K562 treated with DMSO at 1 percent for 4 hours (cell line): ENCODE results near the gene PLSCR1. TPM values are rescaled to one million over a fixed set of nuclear protein-coding genes. Genes with fewer than 3 reads are reported as not detected.

ENCODE experiments used
- total RNA-seq: library from RNA; unstranded; fragments of 300-600 nt; gene quantifications from 2 replicates; pipeline ENCODE4 v1.2.3, GENCODE V29; 2022; ENCODE audit not compliant: insufficient read depth

The PLSCR1 gene, protein sequence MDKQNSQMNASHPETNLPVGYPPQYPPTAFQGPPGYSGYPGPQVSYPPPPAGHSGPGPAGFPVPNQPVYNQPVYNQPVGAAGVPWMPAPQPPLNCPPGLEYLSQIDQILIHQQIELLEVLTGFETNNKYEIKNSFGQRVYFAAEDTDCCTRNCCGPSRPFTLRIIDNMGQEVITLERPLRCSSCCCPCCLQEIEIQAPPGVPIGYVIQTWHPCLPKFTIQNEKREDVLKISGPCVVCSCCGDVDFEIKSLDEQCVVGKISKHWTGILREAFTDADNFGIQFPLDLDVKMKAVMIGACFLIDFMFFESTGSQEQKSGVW
- total RNA-seq = 49.9 and 62.5 TPM in 2 replicates

DNA sequence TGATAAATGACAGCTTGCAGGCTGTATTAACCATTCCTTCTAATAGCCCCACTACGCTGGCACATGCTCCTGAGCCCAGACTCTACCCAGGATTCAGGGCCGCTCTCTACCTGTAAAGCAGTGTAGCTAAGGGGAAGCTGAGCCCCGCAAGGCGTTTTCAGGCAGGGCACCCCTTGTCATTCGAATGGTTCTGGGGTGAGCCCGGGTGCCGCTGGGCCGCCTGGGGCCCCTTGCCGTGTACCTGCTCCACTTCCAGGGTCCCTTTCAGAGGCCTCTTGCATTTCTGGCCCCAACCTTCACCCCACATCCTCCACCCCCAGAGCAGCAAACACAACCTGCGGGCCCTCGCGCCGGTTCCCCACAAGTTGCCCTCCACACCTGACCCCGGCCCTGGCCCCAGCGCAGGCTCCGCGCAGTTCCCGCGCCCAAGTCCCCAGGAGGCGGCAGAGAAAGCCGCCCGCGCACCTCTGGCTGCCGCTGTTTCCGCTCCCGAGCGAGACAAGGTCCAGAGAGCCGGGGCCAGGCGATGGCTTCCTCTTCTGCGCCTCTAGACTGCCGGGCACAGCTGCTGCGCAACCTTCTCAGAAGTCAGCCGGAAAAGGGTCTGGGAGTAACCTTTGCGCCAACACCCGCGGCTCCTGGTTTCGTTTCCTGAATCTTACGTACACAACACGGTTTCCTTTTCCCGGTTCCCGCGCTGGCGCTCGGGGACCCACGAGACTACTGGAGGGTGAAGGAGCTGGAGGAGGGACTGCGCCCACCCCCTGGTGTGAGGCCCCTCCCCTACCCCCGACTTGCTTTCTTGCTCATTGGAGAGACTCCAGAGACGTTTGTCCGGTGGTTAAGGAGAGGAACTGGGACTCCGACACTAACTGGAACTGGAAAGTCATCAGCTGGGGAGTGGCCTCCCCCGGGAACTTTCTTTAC lies at the start of gene PLSCR1:
Gene PLSCR1, minus strand, starts transcription at position 606 of the 927 bp plus-strand sequence. CDS start 8,055 bp downstream, outside the sequence.

DNA sequence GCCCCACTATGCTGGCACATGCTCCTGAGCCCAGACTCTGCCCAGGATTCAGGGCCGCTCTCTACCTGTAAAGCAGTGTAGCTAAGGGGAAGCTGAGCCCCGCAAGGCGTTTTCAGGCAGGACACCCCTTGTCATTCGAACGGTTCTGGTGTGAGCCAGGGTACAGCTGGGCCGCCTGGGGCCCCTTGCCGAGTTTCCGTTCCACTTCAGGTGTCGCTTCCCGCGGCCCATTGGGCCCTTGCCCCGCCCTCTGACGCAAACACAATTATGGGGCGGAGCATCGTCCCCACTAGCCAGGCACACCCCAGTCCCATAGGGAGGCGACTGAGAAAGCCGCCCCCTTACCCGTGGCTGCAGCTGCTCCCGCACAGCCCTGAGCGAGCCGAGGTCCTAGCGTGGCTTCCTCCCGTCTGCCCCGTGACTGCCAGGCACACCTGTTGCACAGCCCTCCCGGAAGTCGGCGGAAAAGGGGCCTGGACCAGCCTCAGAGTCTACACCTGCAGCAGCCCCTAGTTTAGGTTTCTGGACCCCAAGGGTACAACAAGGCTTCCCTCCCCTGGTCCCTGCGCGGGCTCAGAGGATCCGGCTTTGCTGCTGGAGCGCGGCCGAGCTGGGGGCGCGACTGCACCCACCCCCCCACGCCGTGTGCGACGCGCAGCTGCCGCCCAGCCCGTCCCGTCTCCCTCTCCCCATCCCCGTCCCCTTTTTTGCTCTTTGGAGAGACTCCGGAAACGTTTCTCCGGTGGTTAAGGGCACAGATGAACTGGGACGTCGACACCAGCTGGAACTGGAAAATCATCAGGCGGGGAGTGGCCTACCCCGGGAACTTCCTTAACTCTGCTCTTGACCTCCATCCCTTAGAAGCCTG lies 75.0 kb downstream of the PLSCR1 start, which contains the start of gene PLSCR2:
Gene PLSCR2, minus strand, starts transcription at position 412 of the 868 bp plus-strand sequence. CDS start 9,657 bp downstream, outside the sequence.

Other genes with a start within 250 kb of the PLSCR1 start
- gene PLSCR2, start 75.0 kb downstream of the PLSCR1 start, total RNA-seq = not detected in 2 replicates
- not detected in 2 replicates for gene PLSCR5, start 60.7 kb upstream of the PLSCR1 start, total RNA-seq